ENCODE results near the gene PLXNA2.

DNA sequence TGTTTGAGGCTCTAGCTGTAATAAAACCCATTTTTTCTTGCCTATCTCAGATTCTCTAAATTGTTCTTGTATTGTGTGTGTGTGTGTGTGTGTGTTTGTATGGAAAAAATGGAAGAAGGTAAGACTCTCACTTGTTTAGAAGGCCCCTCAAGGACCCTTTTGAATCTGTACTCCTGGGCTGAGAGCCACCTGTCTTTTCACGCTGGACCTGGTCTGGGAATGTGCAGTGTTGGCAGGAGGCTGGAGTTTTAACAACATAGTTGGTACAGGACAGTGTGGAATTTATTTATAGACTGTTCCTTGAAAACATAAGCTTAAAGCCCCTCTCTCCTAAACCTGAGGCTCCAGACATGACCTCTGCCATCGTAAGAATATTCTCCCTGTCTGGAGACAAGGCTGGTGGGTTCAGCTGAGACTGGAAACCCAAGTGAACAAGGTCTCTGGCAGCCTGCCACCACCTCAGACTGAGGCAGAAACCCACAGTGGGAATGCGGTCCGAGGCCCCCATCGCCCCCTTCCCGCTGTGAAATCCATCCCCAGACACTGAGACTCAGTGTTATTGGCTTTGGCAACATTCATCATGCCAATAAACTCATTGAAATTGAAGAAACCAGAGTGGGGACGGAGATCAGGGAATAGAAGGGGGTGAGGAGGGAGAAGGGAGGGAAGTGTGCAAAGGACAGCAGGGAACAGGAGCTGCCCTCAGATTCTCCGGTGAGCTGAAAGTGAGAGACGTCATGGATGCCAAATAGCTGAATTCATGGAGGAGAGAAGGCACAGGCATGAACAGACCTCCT lies 24.6 kb upstream of the PLXNA2 start:
- no peak for TF ChIP-seq EZH2 (IDR thresholded peaks at IDR 0.05; ENCODE audit: insufficient read depth, poor library complexity, severe bottlenecking)
- no peak for TF ChIP-seq EZH2phosphoT487 (IDR thresholded peaks at IDR 0.05; ENCODE audit: insufficient read depth, low read depth)
